Left cardiac atrium (tissue), 4 donors: ENCODE measurements around the gene EPG5. TPM values are rescaled to one million over a fixed set of nuclear protein-coding genes. Genes with fewer than 3 reads are reported as not detected.

Experiments
- ATAC-seq, 2 donors: fragments of 200-7000 bp; cut with Tn5 transposase; one replicate each; pipeline ENCODE4 v1.9.1; 2020; ENCODE audit warnings: mild to moderate bottlenecking in 2 of 2, moderate library complexity in 2 of 2
- DNase-seq: peaks from one replicate; pipeline ENCODE4 v3.0.0-alpha.2; 2020
- intact Hi-C, 2 donors: fragments of 100-400 bp; cut with DNase I; formaldehyde crosslinking; loops; one replicate each; pipeline versions ENCODE4 v1.14.1 to v1.15.1; 2022 to 2023
- total RNA-seq, 2 donors: library from RNA; stranded (reverse); fragmentation: NEBNext Ultra II Directional; extraction: Animal tissue kit (Norgen Biotek cat#: 25700); gene quantifications; one replicate each; pipeline ENCODE4 v1.2.1, GENCODE V29; 2021
- donor health status: DM: no; HTN: yes; CAD: no.
- donor health status: DM: no; HTN: yes; CAD: no; lungs with severe emphysema.
- donor health status: DM: yes; HTN: yes; CAD: no.
- donor health status: Dilated cardiomyopathy.

The EPG5 gene
- total RNA-seq, 2 donors from 2014 or later: 19.5 to 23.3 TPM

DNA sequence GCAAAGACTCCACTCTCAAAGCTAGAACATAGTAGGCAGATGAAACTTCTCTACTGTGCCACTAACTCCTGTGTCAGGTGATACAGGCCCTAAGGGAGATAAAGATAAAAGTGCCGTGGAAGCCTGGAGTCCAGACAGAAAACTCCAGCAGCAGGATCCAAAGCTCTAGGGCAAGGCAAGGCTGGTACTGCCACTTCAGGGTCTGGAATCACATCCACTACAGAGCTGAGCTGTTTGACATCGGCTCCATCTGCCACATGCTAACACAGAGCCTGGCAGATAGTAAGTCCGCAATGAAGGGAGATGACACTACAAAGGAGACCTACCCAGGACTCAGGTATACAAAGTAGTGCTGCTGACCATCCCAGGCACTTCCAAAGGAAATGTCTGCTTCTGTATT, 34.4 kb downstream of the EPG5 start:
- DNase-seq (no peak), ATAC-seq (peak; percentile 19 to 40)
- intact Hi-C loops: no loop called here

GRCh38 chr18:45930963-45931362, 36.2 kb downstream of the EPG5 start:
- no peak for DNase-seq
- peak; percentile 73 to 77 for ATAC-seq
- intact Hi-C loops: no loop called here

DNA sequence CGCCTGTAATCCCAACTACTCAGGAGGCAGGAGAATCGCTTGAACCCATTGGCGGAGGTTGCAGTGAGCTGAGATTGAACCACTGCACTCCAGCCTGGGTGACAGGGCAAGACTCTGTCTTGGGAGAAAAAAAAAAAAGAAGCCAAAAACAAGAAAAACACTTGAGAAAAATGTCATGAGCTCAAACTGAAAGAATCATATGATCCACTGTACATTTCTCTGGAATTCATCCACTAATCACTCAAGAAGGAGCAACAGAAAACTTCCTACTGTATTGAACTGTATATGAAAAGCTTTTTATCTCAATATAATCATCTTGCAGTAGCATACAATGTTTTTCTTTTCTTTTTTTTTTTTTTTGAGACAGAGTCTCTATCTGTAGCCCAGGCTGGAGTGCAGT, 40.4 kb downstream of the EPG5 start:
- intact Hi-C loops: no loop called here
- DNase-seq (no peak), ATAC-seq (no peak)

DNA sequence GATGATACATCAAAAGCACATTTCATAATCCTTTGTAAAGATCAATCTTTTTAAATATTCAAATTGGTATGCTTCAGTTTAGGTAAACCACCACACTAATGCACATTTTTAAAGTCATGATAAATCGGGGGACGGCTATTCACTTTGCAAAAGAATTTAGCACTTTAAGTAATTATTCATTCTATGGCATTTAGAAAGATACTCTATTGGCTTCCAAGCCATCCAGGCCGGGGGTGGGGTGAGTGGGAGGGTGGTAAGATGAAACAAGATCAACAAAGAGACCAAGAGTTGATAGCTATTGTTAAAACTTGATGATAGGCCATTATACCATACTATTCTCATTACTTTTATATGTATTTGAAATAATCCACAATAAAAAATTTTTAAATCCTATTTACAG, 41.0 kb downstream of the EPG5 start:
- intact Hi-C loops: no loop called here
- ATAC-seq (no peak), DNase-seq (no peak)

GRCh38 chr18:45923138-45923537, 44.0 kb downstream of the EPG5 start:
- DNase-seq (no peak), ATAC-seq (no peak)
- intact Hi-C loops: loop anchor here in 1 of 2 donors (5.0 kb wide), 1 partner anchor 44 kb away; the partner anchor contains the start of gene EPG5

DNA sequence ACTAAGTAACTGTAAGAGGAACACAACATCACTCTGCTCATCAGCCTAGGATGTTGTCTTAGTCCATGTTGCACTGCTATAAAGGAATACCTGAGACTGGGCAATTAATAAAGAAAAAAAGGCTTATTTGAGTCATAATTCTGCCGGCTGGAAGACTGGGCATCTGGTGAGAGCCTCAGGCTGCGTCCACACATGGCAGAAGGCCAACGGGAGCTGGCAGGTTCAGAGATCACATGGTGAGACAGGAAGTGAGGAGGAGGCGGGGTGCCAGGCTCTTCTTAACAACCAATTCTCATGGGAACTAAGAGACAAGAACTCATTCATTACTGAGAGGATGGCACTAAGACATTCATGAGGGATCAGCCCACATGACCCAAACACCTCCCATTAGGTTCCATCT, 46.8 kb downstream of the EPG5 start:
- intact Hi-C loops: loop anchor here in 1 of 2 donors (5.0 kb wide), 1 partner anchor 47 kb away; the partner anchor contains the start of gene EPG5
- peak; percentile 89 for DNase-seq
- peak; percentile 96 for ATAC-seq

- intact Hi-C loops: no loop called here
Measured at GRCh38 chr18:45916302-45916701, 50.8 kb downstream of the EPG5 start.

GRCh38 chr18:45913276-45913675, 53.9 kb downstream of the EPG5 start:
- no peak for ATAC-seq
- intact Hi-C loops: no loop called here
- DNase-seq: no peak

More at GRCh38 chr18:45916302-45916701, 50.8 kb downstream of the EPG5 start:
- no peak for DNase-seq
- no peak for ATAC-seq

- intact Hi-C loops: no loop called here
- peak; percentile 45 for DNase-seq
- ATAC-seq: peak; percentile 30 to 68
Measured at GRCh38 chr18:45910405-45911023, 56.6 kb downstream of the EPG5 start.

GRCh38 chr18:45901654-45902210, 65.4 kb downstream of the EPG5 start:
- ATAC-seq: no peak
- intact Hi-C loops: no loop called here
- DNase-seq: no peak

GRCh38 chr18:45900623-45901022, 66.5 kb downstream of the EPG5 start:
- ATAC-seq (no peak), DNase-seq (no peak)
- intact Hi-C loops: no loop called here

DNA sequence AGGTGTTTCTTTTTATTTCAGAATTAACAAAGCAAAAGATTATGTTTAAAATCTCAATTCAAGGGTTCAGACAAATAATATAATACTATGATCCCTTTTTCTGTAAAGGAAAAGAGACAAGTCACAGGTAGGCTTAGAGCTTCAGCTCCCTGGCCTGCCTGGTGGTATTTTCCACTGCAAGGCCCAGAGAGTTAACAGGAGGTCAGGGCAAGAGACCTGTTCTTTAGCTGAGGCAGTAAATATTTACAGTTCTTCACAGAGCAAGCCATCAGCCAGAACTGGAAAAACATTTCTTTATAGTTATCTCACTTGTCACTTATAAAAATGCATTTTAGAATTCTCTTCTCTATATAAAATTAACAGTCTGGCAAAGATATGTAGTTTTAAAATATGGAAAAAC, 70.1 kb downstream of the EPG5 start:
- intact Hi-C loops: no loop called here
- no peak for DNase-seq
- ATAC-seq: no peak

GRCh38 chr18:45896452-45896851, 70.7 kb downstream of the EPG5 start:
- DNase-seq (no peak), ATAC-seq (no peak)
- intact Hi-C loops: no loop called here

- DNase-seq (no peak), ATAC-seq (no peak)
- intact Hi-C loops: no loop called here
Measured at GRCh38 chr18:45895339-45895738, 71.8 kb downstream of the EPG5 start.

DNA sequence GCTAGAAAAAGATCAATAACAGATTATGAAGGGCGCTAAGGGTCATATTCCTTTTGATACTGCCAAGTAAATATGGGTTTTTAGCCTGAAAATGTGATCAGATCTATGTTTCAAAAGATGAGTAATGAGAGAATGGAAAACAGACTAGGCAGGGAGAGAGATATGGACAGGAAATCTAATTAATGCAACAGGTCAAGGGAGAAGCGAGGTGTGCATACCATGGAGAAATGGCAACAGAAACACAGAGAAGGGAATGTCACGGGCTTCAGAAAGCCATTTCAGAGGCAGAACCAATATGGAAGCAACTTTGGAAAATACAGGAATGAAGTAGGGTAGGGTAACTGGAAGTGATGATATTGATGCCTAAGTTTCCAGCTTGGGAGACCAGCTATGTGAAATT, 72.3 kb downstream of the EPG5 start:
- ATAC-seq (no peak), DNase-seq (no peak)
- intact Hi-C loops: no loop called here

DNA sequence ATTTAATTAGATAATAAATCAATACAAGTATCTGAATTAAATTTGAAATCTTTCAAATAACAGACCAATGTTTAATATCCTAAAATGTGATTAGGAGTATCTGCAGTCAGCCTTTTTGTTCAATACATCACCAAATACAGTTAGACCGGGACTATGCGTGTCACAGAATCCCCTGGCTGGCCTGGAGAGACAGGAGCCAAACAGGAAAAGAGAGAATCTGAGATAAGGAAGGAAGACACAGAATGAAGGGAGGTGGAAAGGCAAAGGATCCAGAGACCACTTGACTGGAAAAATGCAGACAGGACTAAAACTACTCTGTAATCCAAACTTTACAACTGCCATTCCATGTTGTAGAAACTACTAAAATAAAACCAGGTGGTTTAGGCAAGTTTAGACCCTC, 75.3 kb downstream of the EPG5 start:
- DNase-seq (no peak), ATAC-seq (no peak)
- intact Hi-C loops: no loop called here

DNA sequence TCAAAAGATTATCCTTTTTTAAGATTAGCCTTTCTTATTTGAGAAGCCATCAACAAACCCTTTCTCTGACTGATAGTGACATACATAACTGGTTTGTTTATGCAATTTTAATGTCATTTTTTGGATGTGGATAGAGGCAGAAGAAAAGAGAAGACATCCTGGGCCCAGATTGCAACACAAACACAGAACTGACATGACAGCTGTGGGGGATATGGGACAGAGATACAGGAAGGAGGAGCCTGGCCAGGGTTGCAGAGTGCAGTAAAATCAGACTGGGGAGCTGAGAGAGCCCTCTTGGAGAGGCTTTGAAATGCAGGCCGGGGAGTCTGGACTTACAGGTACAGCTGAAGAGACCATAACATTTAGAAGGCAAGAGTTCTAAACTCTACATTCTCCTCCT, 76.5 kb downstream of the EPG5 start:
- intact Hi-C loops: no loop called here
- ATAC-seq: peak in 1 of 2 donors; percentile 51
- DNase-seq: no peak

- ATAC-seq: no peak
- intact Hi-C loops: no loop called here
- no peak for DNase-seq
Measured at GRCh38 chr18:45889419-45890064, 77.6 kb downstream of the EPG5 start.

GRCh38 chr18:45887585-45887984, 79.5 kb downstream of the EPG5 start:
- DNase-seq: no peak
- ATAC-seq: no peak
- intact Hi-C loops: no loop called here

DNA sequence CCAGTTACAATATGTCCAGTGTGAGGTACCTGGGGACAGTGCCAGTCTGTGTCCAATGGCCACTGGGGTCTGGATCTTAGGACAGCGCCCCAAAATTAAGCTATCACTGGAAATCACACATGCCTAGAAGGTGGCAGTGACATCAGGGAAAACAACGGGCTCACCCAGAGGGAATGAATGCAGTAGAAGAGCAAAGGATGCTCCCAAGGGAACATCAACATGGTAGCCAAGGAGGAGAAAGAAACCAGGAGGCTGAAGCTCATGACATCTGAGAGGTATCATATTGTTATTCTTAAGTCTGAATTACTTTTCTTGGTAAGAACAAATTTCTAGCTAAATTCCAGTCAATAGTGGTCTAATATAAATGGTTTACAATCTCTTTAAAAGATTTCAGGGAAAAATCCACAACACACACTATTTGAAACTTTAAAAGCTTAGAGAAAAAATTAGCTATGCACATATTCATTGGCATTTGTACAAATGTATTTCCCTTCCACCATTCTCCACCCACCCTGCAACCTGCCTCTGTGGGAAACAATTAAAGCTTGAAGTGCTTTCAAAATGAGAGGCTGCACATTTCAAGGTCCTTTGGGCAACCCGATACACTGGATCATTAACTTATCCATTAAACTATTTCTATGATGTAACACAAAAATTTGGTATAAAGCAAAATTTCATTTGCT, 86.1 kb downstream of the EPG5 start:
- no peak for DNase-seq
- intact Hi-C loops: loop anchor here in 1 of 2 donors (2.0 kb wide), 1 partner anchor 188 kb away; no protein-coding TSS in a partner anchor
- no peak for ATAC-seq
